Cardiac fibroblast (primary cell): Measurements from ENCODE around the gene TRAPPC11.
A peak's percentile ranks its signal among the peaks of the same experiment; 100 is the strongest.

ENCODE experiments used
- DNase-seq, 2 donors: peaks; one replicate each; pipeline versions ENCODE4 v3.0.0 to v3.0.0-alpha.2; 2010; ENCODE audit warnings: low read depth in 2 of 2
- H3K4me3 ChIP-seq, 2 donors: replicated peaks in 1 of 2; 1 replicate in 1 of 2; 2 replicates in 1 of 2; pipeline ENCODE4 v1.5.1; 2011; ENCODE audit warnings: low read depth in 2 of 2, low read length in 2 of 2, mild to moderate bottlenecking in 2 of 2, moderate library complexity in 1 of 2
- TF ChIP-seq, protein P1 (sequence below): IDR thresholded peaks from one replicate; pipeline ENCODE4 v1.5.1; 2011; ENCODE audit warnings: low read depth, mild to moderate bottlenecking, low read length, inconsistent platforms

The TRAPPC11 gene

DNA sequence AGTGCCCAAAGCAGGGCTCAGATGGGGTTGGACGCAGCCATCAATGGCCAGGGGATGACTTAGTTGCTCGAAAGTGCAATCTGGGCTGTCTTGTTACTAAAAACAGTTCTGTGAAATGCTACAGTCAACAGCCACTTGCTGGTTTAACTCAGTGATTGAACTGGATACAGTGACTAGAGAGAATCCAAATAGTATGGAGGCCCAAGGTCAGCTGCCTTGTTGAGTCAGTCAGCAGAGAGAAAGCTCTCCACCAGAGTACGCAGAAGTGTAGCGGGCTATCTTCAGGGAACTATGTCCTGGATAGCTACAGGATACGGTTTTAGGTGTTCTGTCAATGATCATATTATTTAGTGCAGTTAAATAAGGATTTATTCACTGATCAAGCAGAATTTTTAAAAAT, 68.4 kb downstream of the TRAPPC11 start:
- no peak overlapping the region for H3K4me3 ChIP-seq
- TF ChIP-seq, protein P1, sequence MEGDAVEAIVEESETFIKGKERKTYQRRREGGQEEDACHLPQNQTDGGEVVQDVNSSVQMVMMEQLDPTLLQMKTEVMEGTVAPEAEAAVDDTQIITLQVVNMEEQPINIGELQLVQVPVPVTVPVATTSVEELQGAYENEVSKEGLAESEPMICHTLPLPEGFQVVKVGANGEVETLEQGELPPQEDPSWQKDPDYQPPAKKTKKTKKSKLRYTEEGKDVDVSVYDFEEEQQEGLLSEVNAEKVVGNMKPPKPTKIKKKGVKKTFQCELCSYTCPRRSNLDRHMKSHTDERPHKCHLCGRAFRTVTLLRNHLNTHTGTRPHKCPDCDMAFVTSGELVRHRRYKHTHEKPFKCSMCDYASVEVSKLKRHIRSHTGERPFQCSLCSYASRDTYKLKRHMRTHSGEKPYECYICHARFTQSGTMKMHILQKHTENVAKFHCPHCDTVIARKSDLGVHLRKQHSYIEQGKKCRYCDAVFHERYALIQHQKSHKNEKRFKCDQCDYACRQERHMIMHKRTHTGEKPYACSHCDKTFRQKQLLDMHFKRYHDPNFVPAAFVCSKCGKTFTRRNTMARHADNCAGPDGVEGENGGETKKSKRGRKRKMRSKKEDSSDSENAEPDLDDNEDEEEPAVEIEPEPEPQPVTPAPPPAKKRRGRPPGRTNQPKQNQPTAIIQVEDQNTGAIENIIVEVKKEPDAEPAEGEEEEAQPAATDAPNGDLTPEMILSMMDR, result no peak
- no peak for DNase-seq

DNA sequence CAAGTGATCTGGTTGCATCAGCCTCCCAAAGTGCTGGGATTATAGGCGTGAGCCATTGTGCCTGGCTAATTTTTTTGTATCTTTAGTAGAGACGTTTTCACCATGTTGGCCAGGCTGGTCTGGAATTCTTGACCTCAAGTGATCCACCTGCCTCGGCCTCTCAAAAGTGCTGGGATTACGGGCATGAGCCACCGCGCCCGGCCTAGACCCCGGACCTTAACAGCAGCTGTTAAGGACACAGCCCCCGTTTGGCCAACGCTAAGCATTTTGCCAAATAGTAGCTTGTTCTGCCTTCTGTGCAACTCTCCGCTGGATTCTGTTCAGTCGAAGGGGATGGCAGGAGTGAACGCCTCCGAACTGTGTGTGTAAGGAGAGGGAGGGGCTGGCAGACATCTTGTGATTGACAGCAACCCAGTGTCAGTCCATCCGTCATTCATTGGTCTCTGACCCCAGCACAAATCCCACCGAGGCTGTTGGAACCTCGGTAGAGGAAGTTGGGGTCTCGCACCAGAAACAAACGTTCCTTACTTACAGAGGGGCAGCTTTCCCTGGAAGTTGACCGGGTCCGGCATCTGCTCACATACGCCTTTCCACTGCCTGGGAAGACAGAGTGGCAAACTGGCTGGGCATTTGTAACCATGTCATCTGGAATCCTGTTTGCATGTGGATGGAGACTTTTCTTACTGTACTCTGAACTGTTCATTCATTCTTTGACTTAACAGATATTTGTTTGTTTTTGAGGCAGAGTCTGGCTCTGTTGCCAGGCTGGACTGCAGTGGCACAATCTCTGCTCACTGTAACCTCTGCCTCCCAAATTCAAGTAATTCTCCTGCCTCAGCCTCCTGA, 69.4 kb downstream of the TRAPPC11 start:
- DNase-seq, result no peak
- TF ChIP-seq, protein P1, result no peak
- no peak overlapping the region for H3K4me3 ChIP-seq

DNA sequence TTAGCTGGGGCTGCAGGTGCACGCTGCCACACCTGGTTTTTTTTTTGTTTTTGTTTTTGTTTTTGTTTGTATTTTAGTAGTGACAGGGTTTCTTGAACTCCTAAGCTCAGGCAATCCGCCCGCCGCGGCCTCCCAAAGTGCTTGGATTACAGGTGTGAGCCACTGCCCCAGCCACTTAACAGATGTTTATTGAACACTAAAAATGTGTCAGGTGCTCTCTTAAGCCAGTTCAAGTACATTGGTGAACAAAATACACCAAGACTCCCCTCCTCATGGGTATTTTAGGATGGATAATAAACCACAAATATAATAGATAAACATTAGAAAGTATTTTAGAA, 69.9 kb downstream of the TRAPPC11 start:
- H3K4me3 ChIP-seq, result no peak overlapping the region
- DNase-seq, result no peak
- TF ChIP-seq, protein P1, result no peak

DNA sequence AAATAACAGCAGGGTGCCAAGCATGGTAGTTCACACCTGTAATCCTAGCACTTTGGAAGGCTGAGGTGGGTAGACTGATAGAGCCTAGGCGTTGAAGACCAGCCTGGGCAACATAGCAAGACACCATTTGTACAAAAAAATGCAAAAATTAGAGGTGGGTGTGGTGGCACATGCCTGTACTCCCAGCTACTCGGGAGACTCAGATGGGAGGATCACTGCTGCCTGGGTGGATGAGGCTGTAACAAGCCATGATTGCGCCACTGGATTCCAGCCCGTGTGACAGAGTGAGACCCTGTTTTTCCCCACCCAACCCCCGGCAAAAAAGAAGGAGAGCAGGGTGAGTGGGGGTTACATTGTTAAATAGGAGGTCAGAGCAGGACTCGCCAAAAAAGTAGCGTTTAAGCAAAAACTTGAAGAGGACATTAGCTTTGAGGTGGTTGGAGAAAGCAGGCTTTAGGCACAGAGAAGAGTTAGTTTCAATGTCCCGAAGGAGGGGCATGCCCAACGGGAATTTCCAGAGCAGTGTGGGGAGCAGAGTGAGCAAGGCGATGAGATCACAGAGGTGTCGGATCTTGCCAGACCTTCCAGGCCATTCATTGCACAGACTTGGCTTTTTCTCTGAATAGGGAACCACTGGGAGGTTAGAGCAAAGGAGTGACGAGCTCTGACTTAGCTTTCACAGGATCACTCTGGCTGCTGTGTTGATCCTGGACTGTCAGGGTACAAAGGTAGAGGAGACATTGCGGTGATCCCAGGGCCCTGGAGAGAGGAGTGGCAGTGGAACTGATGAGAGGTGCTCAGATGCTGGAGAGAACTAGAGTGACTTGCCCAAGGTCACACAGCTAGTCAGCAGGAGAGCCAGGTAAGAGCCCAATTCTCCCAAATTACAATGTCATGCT, 70.6 kb downstream of the TRAPPC11 start:
- TF ChIP-seq, protein P1, result no peak
- DNase-seq, result peak in 1 of 2 donors; percentile 64
- no peak overlapping the region for H3K4me3 ChIP-seq

DNA sequence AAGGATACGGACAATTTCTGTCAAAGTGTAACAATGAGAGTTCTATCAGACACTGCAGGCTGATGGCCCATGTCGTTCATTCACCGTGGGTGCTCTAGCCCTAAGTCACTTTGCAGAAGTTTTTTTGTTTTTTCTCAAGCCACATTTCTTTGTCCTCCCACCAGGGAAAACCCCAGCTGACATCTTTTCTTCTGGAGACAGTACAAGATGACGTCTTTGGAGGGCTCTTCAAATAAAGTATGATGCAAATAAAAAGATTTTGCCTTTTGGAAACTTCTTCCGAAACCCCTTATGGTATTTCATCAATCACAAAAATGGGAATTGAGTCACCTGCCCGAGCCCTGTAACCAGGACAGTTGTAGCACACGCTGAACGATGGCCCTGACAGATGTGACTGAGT, 73.2 kb downstream of the TRAPPC11 start:
- TF ChIP-seq, protein P1, result no peak
- no peak for DNase-seq
- no peak overlapping the region for H3K4me3 ChIP-seq

DNA sequence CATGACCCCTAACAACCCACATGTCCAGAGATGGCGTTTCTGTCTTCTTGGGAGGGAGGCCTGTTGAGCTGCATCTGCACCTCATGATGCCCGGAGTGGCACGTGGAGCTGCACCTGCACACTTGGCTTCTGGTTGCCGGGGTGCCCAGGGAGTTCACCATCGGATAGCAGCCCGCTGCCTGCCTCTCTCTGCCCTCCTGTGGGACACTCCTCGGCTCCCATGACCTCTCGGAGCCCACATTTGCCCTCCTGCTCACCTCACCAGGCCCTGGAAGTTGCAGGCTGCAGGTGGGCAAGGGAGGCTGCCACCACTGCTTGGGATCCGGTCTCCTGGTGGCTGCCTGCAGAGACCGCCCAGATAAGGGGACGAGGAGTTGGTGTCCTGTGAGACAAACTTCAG, 74.1 kb downstream of the TRAPPC11 start:
- TF ChIP-seq, protein P1, result no peak
- no peak overlapping the region for H3K4me3 ChIP-seq
- DNase-seq, result no peak
